Measurements from ENCODE around the gene SCAMP1.
"Not testable (repeated sequence)": the region's sequence is repeated elsewhere in the genome, so short reads cannot be mapped to it uniquely, and the experiment has no call there.

Gene SCAMP1

GRCh38 chr5:78364005-78364404 is 3.6 kb downstream of the SCAMP1 start:
- no peaks in the 10 kb centered on the region for H3K36me3 ChIP-seq (ENCODE audit: control insufficient read depth, low read depth, low read length)
- H3K4me1 ChIP-seq (ENCODE audit: control insufficient read depth, low read depth, low read length), result peaks cover 10% of the 10 kb centered on the region
- no peak overlapping the region for H3K9ac ChIP-seq (ENCODE audit: low read length)
- H3K27me3 ChIP-seq (ENCODE audit: control insufficient read depth, insufficient read depth, low read length), result no peaks in the 10 kb centered on the region
- no peak overlapping the region for H3K4me3 ChIP-seq (ENCODE audit: low read length)
- H3K27ac ChIP-seq (ENCODE audit: low read length), result no peak overlapping the region
- no peaks in the 10 kb centered on the region for H3K9me3 ChIP-seq (ENCODE audit: control insufficient read depth, low read depth, low read length)

DNA sequence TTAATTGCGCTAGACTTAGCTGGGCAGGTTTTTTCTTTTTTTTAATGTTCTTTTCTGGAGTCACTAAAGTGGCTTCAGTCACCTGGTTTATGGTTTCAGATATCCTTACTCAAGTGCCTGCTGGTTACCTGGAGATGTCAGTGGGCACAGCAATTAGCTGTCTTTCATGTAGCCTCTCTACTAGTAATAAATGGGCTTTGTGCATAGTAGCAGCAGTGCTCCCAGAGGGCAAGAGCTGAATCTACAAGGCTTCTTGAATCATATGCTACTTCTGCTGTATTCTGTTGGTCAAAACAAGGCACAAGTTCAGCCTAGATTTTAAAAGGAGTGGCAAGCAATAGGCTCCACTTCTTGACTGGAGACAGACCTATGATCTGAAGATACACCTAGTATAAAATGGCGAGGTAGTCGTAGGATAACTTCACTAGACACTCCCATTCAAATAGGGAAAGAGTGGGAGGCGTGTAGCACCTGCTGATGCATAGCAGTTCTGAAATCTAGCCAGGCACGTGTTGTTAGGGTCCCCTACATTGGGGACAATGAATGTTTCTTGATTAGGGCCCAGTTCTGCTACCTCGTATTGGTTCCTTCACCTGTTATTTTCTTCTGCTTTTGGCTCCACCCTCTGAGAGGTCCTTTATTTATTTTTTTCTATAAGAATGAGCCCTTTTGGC is 7.0 kb downstream of the SCAMP1 start:
- H3K9ac ChIP-seq (ENCODE audit: low read length), result no peak overlapping the region
- H3K4me3 ChIP-seq (ENCODE audit: low read length), result no peak overlapping the region
- H3K27me3 ChIP-seq (ENCODE audit: control insufficient read depth, insufficient read depth, low read length), result no peaks in the 10 kb centered on the region
- H3K9me3 ChIP-seq (ENCODE audit: control insufficient read depth, low read depth, low read length), result no peaks in the 10 kb centered on the region
- no peak overlapping the region for H3K27ac ChIP-seq (ENCODE audit: low read length)
- H3K4me1 ChIP-seq (ENCODE audit: control insufficient read depth, low read depth, low read length), result no peaks in the 10 kb centered on the region
- no peaks in the 10 kb centered on the region for H3K36me3 ChIP-seq (ENCODE audit: control insufficient read depth, low read depth, low read length)

- H3K4me3 ChIP-seq (ENCODE audit: low read length), result no peak overlapping the region
- H3K27ac ChIP-seq (ENCODE audit: low read length), result no peak overlapping the region
- no peak overlapping the region for H3K9ac ChIP-seq (ENCODE audit: low read length)
- H3K27me3 ChIP-seq (ENCODE audit: control insufficient read depth, insufficient read depth, low read length), result no peaks in the 10 kb centered on the region
- H3K36me3 ChIP-seq (ENCODE audit: control insufficient read depth, low read depth, low read length), result no peaks in the 10 kb centered on the region
- no peaks in the 10 kb centered on the region for H3K9me3 ChIP-seq (ENCODE audit: control insufficient read depth, low read depth, low read length)
- no peaks in the 10 kb centered on the region for H3K4me1 ChIP-seq (ENCODE audit: control insufficient read depth, low read depth, low read length)
These were observed 9.3 kb downstream of the SCAMP1 start for GRCh38 chr5:78369680-78370079.

DNA sequence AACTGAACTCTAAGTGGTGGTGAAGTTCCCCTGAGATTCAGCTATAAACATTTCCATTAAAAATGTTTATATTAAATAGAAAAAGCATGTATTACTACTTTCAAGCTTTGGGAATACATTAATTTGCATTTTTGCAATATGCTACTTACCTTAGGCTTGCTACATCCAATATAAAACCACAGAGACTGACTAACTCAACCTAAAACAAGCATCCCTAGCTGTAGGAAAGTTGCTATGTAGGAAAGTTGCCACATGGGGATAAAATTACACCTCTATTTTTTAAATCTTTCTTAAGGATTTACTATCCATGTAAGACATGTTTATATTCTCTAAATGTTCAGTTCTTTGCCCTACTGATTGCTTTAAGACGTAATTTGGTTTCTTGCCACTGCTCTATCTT is 12.8 kb downstream of the SCAMP1 start:
- Histone ChIP-seq H3K9ac (ENCODE audit: low read length) (no peak overlapping the region), H3K27ac (ENCODE audit: low read length) (no peak overlapping the region), H3K36me3 (ENCODE audit: control insufficient read depth, low read depth, low read length) (no peaks in the 10 kb centered on the region), H3K4me1 (ENCODE audit: control insufficient read depth, low read depth, low read length) (no peaks in the 10 kb centered on the region), H3K27me3 (ENCODE audit: control insufficient read depth, insufficient read depth, low read length) (no peaks in the 10 kb centered on the region), H3K9me3 (ENCODE audit: control insufficient read depth, low read depth, low read length) (no peaks in the 10 kb centered on the region), H3K4me3 (ENCODE audit: low read length) (no peak overlapping the region)

DNA sequence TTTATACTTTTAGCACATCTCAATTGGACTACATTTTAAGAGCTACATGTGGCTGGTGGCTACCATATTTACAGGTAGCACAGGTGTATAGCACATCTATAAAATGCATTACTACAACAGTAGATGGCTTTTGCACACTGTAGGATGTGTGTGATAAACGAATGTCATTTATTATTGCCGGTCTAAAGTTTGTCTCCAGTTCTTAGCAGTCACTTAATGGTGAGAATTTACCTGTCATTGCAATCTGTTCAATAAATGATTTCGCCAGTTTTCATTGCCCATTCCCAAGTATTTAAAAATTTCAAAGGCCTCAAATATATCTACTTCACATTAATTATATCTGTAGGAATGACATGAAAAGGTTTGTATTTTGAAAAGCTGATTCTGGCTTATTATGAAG is 15.9 kb downstream of the SCAMP1 start:
- Histone ChIP-seq H3K4me3 (ENCODE audit: low read length) (no peak overlapping the region), H3K9ac (ENCODE audit: low read length) (no peak overlapping the region), H3K4me1 (ENCODE audit: control insufficient read depth, low read depth, low read length) (no peaks in the 10 kb centered on the region), H3K9me3 (ENCODE audit: control insufficient read depth, low read depth, low read length) (no peaks in the 10 kb centered on the region), H3K27ac (ENCODE audit: low read length) (no peak overlapping the region), H3K36me3 (ENCODE audit: control insufficient read depth, low read depth, low read length) (no peaks in the 10 kb centered on the region), H3K27me3 (ENCODE audit: control insufficient read depth, insufficient read depth, low read length) (no peaks in the 10 kb centered on the region)

DNA sequence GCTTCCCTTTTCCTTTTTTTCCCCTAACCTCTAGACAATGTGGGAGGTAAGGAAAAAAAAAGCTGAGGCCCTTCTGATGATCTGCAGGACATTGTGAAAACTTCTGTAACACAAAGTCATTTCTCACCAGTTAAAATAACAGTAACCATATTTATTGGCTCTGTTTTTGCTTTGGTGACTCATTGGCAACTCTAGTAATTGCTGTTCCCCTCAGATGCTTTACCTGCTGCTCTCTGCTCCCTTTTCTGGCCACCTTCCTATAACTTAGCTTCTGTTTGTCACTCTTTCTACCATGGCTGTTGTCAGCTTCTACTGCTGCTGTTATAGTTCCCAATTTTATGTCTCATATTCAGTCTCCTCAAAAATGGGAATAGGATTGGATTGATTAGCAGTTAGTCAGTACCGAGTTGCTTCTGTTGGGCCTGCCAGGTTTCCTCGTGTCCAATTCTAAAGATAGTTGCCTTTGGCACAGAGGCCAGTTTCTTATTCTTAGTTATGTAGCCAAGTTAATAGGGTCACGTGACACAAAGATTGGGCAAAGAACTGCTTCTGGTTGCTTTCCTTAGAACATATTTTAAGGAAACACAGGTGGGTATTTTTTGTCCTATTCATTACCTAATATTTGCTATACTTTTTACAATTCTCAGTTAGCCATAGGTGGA is 16.8 kb downstream of the SCAMP1 start:
- no peak overlapping the region for H3K9ac ChIP-seq (ENCODE audit: low read length)
- H3K4me1 ChIP-seq (ENCODE audit: control insufficient read depth, low read depth, low read length), result no peaks in the 10 kb centered on the region
- H3K4me3 ChIP-seq (ENCODE audit: low read length), result no peak overlapping the region
- H3K27me3 ChIP-seq (ENCODE audit: control insufficient read depth, insufficient read depth, low read length), result no peaks in the 10 kb centered on the region
- no peaks in the 10 kb centered on the region for H3K9me3 ChIP-seq (ENCODE audit: control insufficient read depth, low read depth, low read length)
- H3K27ac ChIP-seq (ENCODE audit: low read length), result no peak overlapping the region
- no peaks in the 10 kb centered on the region for H3K36me3 ChIP-seq (ENCODE audit: control insufficient read depth, low read depth, low read length)

- no peaks in the 10 kb centered on the region for H3K4me1 ChIP-seq (ENCODE audit: control insufficient read depth, low read depth, low read length)
- H3K27ac ChIP-seq (ENCODE audit: low read length), result no peak overlapping the region
- no peaks in the 10 kb centered on the region for H3K9me3 ChIP-seq (ENCODE audit: control insufficient read depth, low read depth, low read length)
- no peak overlapping the region for H3K9ac ChIP-seq (ENCODE audit: low read length)
- no peaks in the 10 kb centered on the region for H3K27me3 ChIP-seq (ENCODE audit: control insufficient read depth, insufficient read depth, low read length)
- no peak overlapping the region for H3K4me3 ChIP-seq (ENCODE audit: low read length)
- H3K36me3 ChIP-seq (ENCODE audit: control insufficient read depth, low read depth, low read length), result no peaks in the 10 kb centered on the region
These were observed 17.3 kb downstream of the SCAMP1 start for GRCh38 chr5:78377718-78378105.

- H3K27me3 ChIP-seq (ENCODE audit: control insufficient read depth, insufficient read depth, low read length), result no peaks in the 10 kb centered on the region
- no peak overlapping the region for H3K27ac ChIP-seq (ENCODE audit: low read length)
- H3K4me3 ChIP-seq (ENCODE audit: low read length), result no peak overlapping the region
- H3K36me3 ChIP-seq (ENCODE audit: control insufficient read depth, low read depth, low read length), result no peaks in the 10 kb centered on the region
- no peak overlapping the region for H3K9ac ChIP-seq (ENCODE audit: low read length)
- H3K9me3 ChIP-seq (ENCODE audit: control insufficient read depth, low read depth, low read length), result no peaks in the 10 kb centered on the region
- H3K4me1 ChIP-seq (ENCODE audit: control insufficient read depth, low read depth, low read length), result no peaks in the 10 kb centered on the region
These were observed 27.2 kb downstream of the SCAMP1 start for GRCh38 chr5:78387468-78388153.

DNA sequence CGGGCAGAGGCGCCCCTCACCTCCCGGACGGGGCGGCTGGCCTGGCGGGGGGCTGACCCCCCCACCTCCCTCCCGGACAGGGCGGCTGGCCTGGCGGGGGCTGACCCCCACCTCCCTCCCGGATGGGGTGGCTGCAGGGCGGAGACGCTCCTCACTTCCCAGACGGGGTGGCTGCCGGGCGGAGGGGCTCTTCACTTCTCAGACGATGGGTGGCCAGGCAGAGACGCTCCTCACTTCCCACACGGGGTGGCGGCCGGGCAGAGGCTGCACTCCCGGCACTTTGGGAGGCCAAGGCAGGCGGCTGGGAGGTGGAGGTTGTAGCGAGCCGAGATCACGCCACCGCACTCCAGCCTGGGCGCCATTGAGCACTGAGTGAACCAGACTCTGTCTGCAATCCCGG is 30.9 kb downstream of the SCAMP1 start:
- not testable (repeated sequence) for H3K9ac ChIP-seq (ENCODE audit: low read length); H3K27me3 ChIP-seq (ENCODE audit: control insufficient read depth, insufficient read depth, low read length); H3K27ac ChIP-seq (ENCODE audit: low read length); H3K9me3 ChIP-seq (ENCODE audit: control insufficient read depth, low read depth, low read length); H3K4me3 ChIP-seq (ENCODE audit: low read length); H3K4me1 ChIP-seq (ENCODE audit: control insufficient read depth, low read depth, low read length); H3K36me3 ChIP-seq (ENCODE audit: control insufficient read depth, low read depth, low read length)

GRCh38 chr5:78397831-78398230 is 37.4 kb downstream of the SCAMP1 start:
- H3K4me1 ChIP-seq (ENCODE audit: control insufficient read depth, low read depth, low read length), result no peaks in the 10 kb centered on the region
- no peak overlapping the region for H3K4me3 ChIP-seq (ENCODE audit: low read length)
- no peaks in the 10 kb centered on the region for H3K36me3 ChIP-seq (ENCODE audit: control insufficient read depth, low read depth, low read length)
- H3K27ac ChIP-seq (ENCODE audit: low read length), result no peak overlapping the region
- no peaks in the 10 kb centered on the region for H3K27me3 ChIP-seq (ENCODE audit: control insufficient read depth, insufficient read depth, low read length)
- no peaks in the 10 kb centered on the region for H3K9me3 ChIP-seq (ENCODE audit: control insufficient read depth, low read depth, low read length)
- H3K9ac ChIP-seq (ENCODE audit: low read length), result no peak overlapping the region

GRCh38 chr5:78399116-78399515 is 38.7 kb downstream of the SCAMP1 start:
- H3K4me1 ChIP-seq (ENCODE audit: control insufficient read depth, low read depth, low read length), result no peaks in the 10 kb centered on the region
- H3K9ac ChIP-seq (ENCODE audit: low read length), result no peak overlapping the region
- no peaks in the 10 kb centered on the region for H3K36me3 ChIP-seq (ENCODE audit: control insufficient read depth, low read depth, low read length)
- H3K9me3 ChIP-seq (ENCODE audit: control insufficient read depth, low read depth, low read length), result no peaks in the 10 kb centered on the region
- H3K4me3 ChIP-seq (ENCODE audit: low read length), result no peak overlapping the region
- H3K27me3 ChIP-seq (ENCODE audit: control insufficient read depth, insufficient read depth, low read length), result no peaks in the 10 kb centered on the region
- H3K27ac ChIP-seq (ENCODE audit: low read length), result no peak overlapping the region
